Astrocyte of the spinal cord (primary cell): ENCODE data around the gene DHX15.

Experiments
- DNase-seq: peaks from one replicate; pipeline ENCODE4 v3.0.0; 2011; ENCODE audit warnings: low read depth, low spot score
- H3K4me3 ChIP-seq: 2 replicates; pipeline ENCODE4 v1.5.1; 2011; ENCODE audit warnings: low read depth, mild to moderate bottlenecking, low read length, moderate library complexity
- in situ Hi-C: cut with HindIII; loops from 2 replicates; pipeline ENCODE4 v1.10.0; 2017; ENCODE audit warnings: low sequenced_read_pairs
- TF ChIP-seq, protein P1 (sequence below): IDR thresholded peaks from 2 replicates; pipeline ENCODE4 v1.5.1; 2012; ENCODE audit warnings: low read depth, mild to moderate bottlenecking, low read length, inconsistent platforms

Gene DHX15

DNA sequence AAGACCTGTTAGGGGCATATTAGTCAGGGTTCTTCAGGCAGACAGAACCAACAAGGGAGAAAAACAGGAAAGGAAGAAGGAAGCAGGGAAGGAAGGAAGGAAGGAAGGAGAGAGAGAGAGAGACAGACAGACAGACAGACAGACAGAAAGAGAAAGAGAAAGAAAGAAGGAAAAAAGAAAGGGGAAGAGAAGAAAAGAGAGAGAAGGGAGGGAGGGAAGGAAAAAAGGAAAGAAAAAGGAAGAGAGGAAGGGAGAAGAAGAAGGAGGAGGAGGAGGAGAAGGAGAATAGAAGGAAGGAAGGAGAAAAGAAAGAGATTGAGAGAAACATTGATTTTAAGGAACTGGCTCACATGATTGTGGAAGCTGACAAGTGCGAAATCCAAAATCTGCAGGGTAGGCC lies 89.0 kb downstream of the DHX15 start:
- no peak for DNase-seq
- in situ Hi-C loops: no loop called here
- H3K4me3 ChIP-seq: no peak overlapping the region
- TF ChIP-seq, protein P1, sequence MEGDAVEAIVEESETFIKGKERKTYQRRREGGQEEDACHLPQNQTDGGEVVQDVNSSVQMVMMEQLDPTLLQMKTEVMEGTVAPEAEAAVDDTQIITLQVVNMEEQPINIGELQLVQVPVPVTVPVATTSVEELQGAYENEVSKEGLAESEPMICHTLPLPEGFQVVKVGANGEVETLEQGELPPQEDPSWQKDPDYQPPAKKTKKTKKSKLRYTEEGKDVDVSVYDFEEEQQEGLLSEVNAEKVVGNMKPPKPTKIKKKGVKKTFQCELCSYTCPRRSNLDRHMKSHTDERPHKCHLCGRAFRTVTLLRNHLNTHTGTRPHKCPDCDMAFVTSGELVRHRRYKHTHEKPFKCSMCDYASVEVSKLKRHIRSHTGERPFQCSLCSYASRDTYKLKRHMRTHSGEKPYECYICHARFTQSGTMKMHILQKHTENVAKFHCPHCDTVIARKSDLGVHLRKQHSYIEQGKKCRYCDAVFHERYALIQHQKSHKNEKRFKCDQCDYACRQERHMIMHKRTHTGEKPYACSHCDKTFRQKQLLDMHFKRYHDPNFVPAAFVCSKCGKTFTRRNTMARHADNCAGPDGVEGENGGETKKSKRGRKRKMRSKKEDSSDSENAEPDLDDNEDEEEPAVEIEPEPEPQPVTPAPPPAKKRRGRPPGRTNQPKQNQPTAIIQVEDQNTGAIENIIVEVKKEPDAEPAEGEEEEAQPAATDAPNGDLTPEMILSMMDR: no peak

DNA sequence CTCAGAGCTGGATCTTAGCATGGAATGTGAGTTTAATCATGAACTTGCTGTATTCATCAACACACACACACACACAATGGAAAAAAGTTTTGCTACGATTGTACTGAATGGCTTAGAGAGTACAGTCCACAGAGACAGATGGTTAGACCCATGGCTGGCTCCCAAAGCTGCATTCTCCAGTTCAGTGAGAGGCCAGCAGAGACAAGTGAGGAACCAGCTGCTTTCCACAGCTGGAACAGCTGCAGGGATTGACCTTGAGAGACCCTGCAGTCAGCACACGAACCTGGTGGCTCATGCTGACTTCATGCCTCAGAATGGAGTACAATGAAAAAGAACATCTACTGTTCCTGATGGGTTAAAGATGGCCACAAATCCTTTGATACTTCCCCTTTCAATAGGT lies 94.5 kb downstream of the DHX15 start:
- in situ Hi-C loops: no loop called here
- no peak overlapping the region for H3K4me3 ChIP-seq
- TF ChIP-seq, protein P1: no peak
- DNase-seq: no peak

DNA sequence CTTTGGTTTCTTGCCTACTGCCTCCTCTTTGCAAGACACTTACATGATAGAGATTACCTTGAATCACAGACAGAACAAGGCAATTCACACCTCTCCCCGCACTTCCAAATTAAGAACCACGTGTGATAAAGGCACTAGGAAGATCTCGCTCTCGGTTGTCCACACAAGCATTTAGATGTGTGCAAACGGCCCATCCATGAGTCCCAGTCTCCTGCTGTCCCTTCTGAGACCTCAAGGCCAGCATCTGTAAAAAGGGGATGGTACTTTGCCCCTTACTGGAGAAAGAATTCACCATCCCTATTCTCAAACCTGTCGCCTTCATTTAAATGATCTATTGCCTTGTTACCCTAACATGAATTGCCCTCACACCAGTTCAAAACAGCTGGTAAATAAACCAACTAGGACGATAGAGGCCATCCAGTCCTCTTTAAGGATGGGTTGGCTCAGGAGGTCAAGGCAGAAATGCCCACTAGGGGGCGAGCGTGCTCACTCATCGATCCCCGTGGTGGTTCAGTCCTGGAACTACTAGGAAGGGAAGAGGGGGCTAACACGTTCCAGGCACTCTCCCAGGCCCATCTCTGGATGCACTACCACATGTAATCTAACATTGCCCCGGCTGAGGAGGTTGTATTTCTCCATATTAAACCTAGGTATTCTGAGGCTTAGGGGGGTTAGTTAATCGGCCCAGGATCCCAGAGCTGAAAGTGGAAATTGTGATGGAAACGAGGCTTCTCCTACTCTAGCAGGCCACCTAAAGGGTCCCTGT lies 95.8 kb downstream of the DHX15 start:
- H3K4me3 ChIP-seq: no peak overlapping the region
- in situ Hi-C loops: no loop called here
- peak; percentile 60 for DNase-seq

DNA sequence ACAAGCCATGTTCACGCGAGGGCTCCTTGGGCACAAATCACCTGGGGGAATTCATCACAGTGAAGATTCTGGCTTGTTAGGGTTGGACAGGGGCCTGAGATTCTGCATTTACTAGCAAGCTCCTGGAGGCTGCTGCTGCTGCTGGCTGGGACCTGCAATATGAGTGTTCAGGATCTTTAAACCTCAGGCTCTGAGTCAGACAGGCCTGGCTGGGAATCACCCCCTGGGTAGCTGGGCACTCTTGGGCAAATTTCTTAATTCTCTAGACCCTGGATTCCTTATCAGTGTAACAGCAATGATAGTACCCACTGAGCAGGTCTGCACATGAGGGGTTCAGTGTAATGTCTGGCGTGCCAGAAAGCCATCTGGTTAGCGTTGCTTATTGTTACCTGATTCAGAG lies 101.5 kb downstream of the DHX15 start:
- DNase-seq: no peak
- in situ Hi-C loops: no loop called here
- H3K4me3 ChIP-seq: no peak overlapping the region
- TF ChIP-seq, protein P1: no peak

More for the DNA sequence above, 95.8 kb downstream of the DHX15 start:
- TF ChIP-seq, protein P1: peak; percentile 86

DNA sequence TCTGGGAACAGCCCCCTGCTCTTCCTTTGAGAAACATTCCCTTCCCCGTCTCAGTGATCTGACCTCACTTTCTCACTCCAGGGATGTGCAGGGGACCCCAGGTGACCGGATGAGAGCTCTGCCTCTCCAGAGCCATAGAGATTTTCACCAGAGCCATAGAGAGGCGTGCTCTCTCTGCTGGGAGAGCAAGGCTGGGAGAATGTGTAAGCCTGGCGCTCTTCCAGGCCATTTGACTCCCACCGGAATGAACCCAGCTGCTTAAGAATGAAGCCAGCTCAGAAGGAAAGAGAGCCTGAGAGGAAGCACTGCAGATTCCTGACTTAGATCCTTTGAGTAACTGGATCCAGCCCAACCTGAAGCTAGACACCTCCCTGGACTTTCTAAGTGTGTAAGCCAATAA lies 106.4 kb downstream of the DHX15 start:
- in situ Hi-C loops: no loop called here
- DNase-seq: peak; percentile 84
- no peak overlapping the region for H3K4me3 ChIP-seq
- TF ChIP-seq, protein P1: no peak
